Activated CD8-positive, alpha-beta T cell treated with anti-CD3 and anti-CD28 coated beads for 36 hours (primary cell): Measurements from ENCODE around the gene ABHD1. TPM values are rescaled to one million over a fixed set of nuclear protein-coding genes. Genes with fewer than 3 reads are reported as not detected.

ENCODE experiments used
- ATAC-seq: fragments of 200-7000 bp; cut with Tn5 transposase; one replicate; pipeline ENCODE4 v1.10.0; 2021; ENCODE audit warnings: mild to moderate bottlenecking, moderate library complexity
- CTCF ChIA-PET: fragments of 350-600 bp; sonication (Branson Sonifier 250); formaldehyde crosslinking; loops from one replicate; lab custom pipeline; 2021; ENCODE audit warnings: antibody characterized with exemption; lab: Charles Lee
- POLR2A ChIA-PET: fragments of 350-600 bp; sonication (Branson Sonifier 250); formaldehyde crosslinking; loops from one replicate; lab custom pipeline; 2021; ENCODE audit warnings: antibody characterized with exemption; lab: Charles Lee
- DNase-seq: peaks from one replicate; pipeline ENCODE4 v3.0.0-alpha.2; 2020
- H3K27ac Mint-ChIP-seq: one replicate; pipeline ENCODE4 v1.8.0; 2021; ENCODE audit warnings: mild to moderate bottlenecking, mixed read lengths
- H3K27me3 Mint-ChIP-seq: one replicate; pipeline ENCODE4 v1.8.0; 2021; ENCODE audit warnings: mixed read lengths
- H3K36me3 Mint-ChIP-seq: one replicate; pipeline ENCODE4 v1.8.0; 2021; ENCODE audit warnings: low read depth, mixed read lengths
- H3K4me1 Mint-ChIP-seq: one replicate; pipeline ENCODE4 v1.8.0; 2021; ENCODE audit warnings: low read depth, mixed read lengths
- H3K4me3 Mint-ChIP-seq: one replicate; pipeline ENCODE4 v1.8.0; 2021; ENCODE audit warnings: mild to moderate bottlenecking, moderate library complexity, mixed read lengths
- H3K9me3 Mint-ChIP-seq: one replicate; pipeline ENCODE4 v1.8.0; 2021; ENCODE audit warnings: mixed read lengths
- intact Hi-C: fragments of 100-400 bp; cut with micrococcal nuclease; formaldehyde crosslinking; loops from one replicate; pipeline ENCODE4 v1.10.0; 2022
- total RNA-seq, 2 experiments: library from RNA; stranded (reverse); gene quantifications; one replicate each; pipeline ENCODE4 v1.2.3, GENCODE V29; 2021
- TF ChIP-seq, protein P1 (sequence below): fragments of 200-600 bp; IDR thresholded peaks from one replicate; pipeline ENCODE4 v1.8.0; 2022; ENCODE audit warnings: antibody characterized with exemption, mild to moderate bottlenecking

ABHD1 gene
- total RNA-seq, 2 experiments from 2014 or later, result 0.36 to 0.50 TPM

DNA sequence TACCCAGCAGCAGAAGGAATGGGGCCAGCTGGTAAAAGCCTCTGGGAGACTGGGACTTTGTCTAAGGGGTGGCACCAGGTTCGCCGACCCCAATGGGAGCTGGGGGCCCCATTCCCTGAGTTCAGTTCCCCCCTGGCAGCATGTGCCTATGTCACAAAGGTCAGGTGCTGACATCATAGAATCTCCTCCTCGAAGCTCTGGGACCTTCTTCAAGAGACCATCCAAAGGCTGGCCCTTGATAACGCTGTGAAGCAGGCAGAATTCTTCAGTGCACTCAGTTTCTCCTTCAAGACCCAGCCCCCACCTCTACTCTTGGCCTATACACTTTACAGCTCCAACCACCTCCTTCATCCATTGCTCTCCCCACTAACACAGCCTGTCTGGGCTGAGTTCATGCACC is 15.7 kb downstream of the ABHD1 start, which contains the start of gene PRR30:
PRR30 (minus strand) TSS at position 101 of the 400 bp plus-strand sequence. CDS start 1,081 bp downstream, outside the sequence.
- no peak within 1 kb of the TSS for H3K27ac Mint-ChIP-seq
- H3K4me1 Mint-ChIP-seq, result peaks cover 3% of the 10 kb centered on the region
- ATAC-seq (no peak), DNase-seq (no peak)
- peaks cover 5% of the 10 kb centered on the region for H3K9me3 Mint-ChIP-seq
- no peak within 1 kb of the TSS for H3K4me3 Mint-ChIP-seq
- TF ChIP-seq, protein P1, sequence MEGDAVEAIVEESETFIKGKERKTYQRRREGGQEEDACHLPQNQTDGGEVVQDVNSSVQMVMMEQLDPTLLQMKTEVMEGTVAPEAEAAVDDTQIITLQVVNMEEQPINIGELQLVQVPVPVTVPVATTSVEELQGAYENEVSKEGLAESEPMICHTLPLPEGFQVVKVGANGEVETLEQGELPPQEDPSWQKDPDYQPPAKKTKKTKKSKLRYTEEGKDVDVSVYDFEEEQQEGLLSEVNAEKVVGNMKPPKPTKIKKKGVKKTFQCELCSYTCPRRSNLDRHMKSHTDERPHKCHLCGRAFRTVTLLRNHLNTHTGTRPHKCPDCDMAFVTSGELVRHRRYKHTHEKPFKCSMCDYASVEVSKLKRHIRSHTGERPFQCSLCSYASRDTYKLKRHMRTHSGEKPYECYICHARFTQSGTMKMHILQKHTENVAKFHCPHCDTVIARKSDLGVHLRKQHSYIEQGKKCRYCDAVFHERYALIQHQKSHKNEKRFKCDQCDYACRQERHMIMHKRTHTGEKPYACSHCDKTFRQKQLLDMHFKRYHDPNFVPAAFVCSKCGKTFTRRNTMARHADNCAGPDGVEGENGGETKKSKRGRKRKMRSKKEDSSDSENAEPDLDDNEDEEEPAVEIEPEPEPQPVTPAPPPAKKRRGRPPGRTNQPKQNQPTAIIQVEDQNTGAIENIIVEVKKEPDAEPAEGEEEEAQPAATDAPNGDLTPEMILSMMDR, result no peak
- ChIA-PET CTCF (no interaction called here), POLR2A (no interaction called here)
- intact Hi-C loops, result no loop called here
- no peaks in the 10 kb centered on the region for H3K36me3 Mint-ChIP-seq
- peaks cover 7% of the 10 kb centered on the region for H3K27me3 Mint-ChIP-seq

DNA sequence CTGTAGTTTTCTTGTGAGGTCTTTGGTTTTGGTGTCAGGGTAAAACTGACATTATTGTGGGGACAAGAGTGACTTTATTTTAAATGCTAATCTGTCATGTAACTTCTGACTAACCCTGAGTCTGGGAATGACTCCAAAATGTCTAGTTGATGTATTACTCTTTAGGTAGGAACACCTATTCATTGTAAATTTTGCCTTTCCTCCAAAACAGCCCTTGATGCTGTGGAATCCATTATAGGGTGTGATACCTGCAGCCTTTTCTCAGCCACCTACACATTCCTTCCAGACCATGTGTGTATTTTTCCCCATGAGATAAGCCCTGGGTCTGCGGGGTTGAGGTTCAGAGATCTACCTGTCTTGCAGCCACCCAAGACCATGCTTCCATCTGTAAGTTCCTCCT is 19.7 kb downstream of the ABHD1 start:
- TF ChIP-seq, protein P1, result no peak
- DNase-seq, result no peak
- ATAC-seq, result no peak
- peaks cover 5% of the 10 kb centered on the region for H3K9me3 Mint-ChIP-seq
- H3K4me1 Mint-ChIP-seq, result no peaks in the 10 kb centered on the region
- intact Hi-C loops, result no loop called here
- ChIA-PET CTCF (no interaction called here), POLR2A (interaction anchor here (0.5 to 0.8 kb wide), 2 partner anchors 25 to 434 kb away, joined by 3 read pairs; partner anchors contain the start of gene CGREF1)
- no peak overlapping the region for H3K27ac Mint-ChIP-seq
- H3K27me3 Mint-ChIP-seq, result peaks cover 7% of the 10 kb centered on the region
- H3K4me3 Mint-ChIP-seq, result no peak overlapping the region
- no peaks in the 10 kb centered on the region for H3K36me3 Mint-ChIP-seq

DNA sequence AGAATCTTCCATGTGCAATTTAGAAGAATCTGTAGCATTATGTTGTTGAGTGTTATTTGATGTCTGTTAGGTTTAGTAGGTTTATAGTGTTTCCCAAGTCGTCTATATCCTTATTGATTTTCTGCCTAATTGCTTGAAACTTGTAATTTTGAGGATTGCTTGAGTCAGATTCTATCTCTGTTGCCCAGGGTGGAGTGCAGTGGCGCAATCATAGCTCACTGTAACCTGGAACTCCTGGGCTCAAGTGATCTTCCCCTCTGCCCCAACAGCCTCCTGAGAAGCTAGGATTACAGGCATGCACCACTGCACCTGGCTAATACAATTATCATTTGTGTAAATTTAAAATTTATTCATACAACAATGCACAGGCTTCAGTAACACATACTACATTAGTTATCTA is 22.1 kb downstream of the ABHD1 start:
- ChIA-PET CTCF (no interaction called here), POLR2A (interaction anchor here (0.8 kb wide), 1 partner anchor 85 kb away, joined by 3 read pairs; no protein-coding TSS in a partner anchor)
- ATAC-seq (no peak), DNase-seq (no peak)
- TF ChIP-seq, protein P1, result no peak
- peaks cover 5% of the 10 kb centered on the region for H3K9me3 Mint-ChIP-seq
- H3K4me3 Mint-ChIP-seq, result no peak overlapping the region
- intact Hi-C loops, result no loop called here
- no peak overlapping the region for H3K27ac Mint-ChIP-seq
- peaks cover 7% of the 10 kb centered on the region for H3K27me3 Mint-ChIP-seq
- H3K4me1 Mint-ChIP-seq, result no peaks in the 10 kb centered on the region
- H3K36me3 Mint-ChIP-seq, result no peaks in the 10 kb centered on the region

- Mint-ChIP-seq H3K36me3 (no peaks in the 10 kb centered on the region), H3K4me1 (no peaks in the 10 kb centered on the region), H3K27ac (no peak overlapping the region), H3K9me3 (peaks cover 5% of the 10 kb centered on the region), H3K4me3 (no peak overlapping the region), H3K27me3 (peaks cover 3% of the 10 kb centered on the region)
- ATAC-seq (no peak), DNase-seq (no peak)
- CTCF ChIA-PET, result interaction anchor here (1.3 kb wide), 1 partner anchor 14 kb away, joined by 3 read pairs; the partner anchor contains the start of gene PREB
- TF ChIP-seq, protein P1, result no peak
- intact Hi-C loops, result no loop called here
- POLR2A ChIA-PET, result interaction anchor here (1.4 kb wide), 1 partner anchor 14 kb away, joined by 3 read pairs; the partner anchor contains the start of gene PREB
Measured at GRCh38 chr2:27147935-27148334, 24.3 kb downstream of the ABHD1 start.

GRCh38 chr2:27148801-27149439 is 25.3 kb downstream of the ABHD1 start, which contains the start of gene TCF23:
TSS of gene TCF23 (plus strand) at chr2:27149004. CDS start at chr2:27149134, 130 bp downstream.
- CTCF ChIA-PET, result interaction anchor here (1.3 kb wide), 1 partner anchor 15 kb away, joined by 3 read pairs; the partner anchor contains the start of gene PREB
- DNase-seq (no peak), ATAC-seq (no peak)
- Mint-ChIP-seq H3K4me3 (no peak within 1 kb of the TSS), H3K9me3 (no peaks in the 10 kb centered on the region), H3K4me1 (no peaks in the 10 kb centered on the region), H3K27ac (no peak within 1 kb of the TSS), H3K36me3 (no peaks in the 10 kb centered on the region), H3K27me3 (no peaks in the 10 kb centered on the region)
- TF ChIP-seq, protein P1, result no peak
- POLR2A ChIA-PET, result interaction anchor here (1.2 to 1.4 kb wide), 2 partner anchors 15 to 64 kb away, joined by 3 read pairs; partner anchors contain the start of gene PREB
- intact Hi-C loops, result no loop called here
